A673 (cell line): ENCODE measurements around the gene NETO1. TPM values are rescaled to one million over a fixed set of nuclear protein-coding genes. Genes with fewer than 3 reads are reported as not detected.

ENCODE experiments used
- BruUV-seq: library from RNA; stranded (reverse); fragments of 400-500 nt; replicated peaks from 2 replicates; lab custom pipeline; 2021; lab: Mats Ljungman, UMichigan
- CTCF ChIA-PET: fragments of 300-600 bp; sonication (Branson Sonifier 250); formaldehyde crosslinking; loops from one replicate; lab custom pipeline; 2022; ENCODE audit warnings: antibody characterized with exemption; lab: Charles Lee
- POLR2A ChIA-PET: fragments of 300-600 bp; sonication (Branson Sonifier 250); formaldehyde crosslinking; loops from one replicate; lab custom pipeline; 2022; ENCODE audit warnings: antibody characterized with exemption; ENCODE audit not compliant: low non-redundant PET; lab: Charles Lee
- DNase-seq: peaks from one replicate; pipeline ENCODE4 v3.0.0-alpha.2; 2015; ENCODE audit warnings: low spot score
- H3K27ac ChIP-seq: fragments of 200-600 bp; sonication (generic); 2 replicates; pipeline ENCODE4 v1.5.1; 2016; ENCODE audit warnings: mixed run types, low read depth, mild to moderate bottlenecking, mixed read lengths, antibody characterized with exemption, low read length; ENCODE audit not compliant: poor library complexity, severe bottlenecking
- H3K27me3 ChIP-seq: fragments of 200-600 bp; sonication (generic); replicated peaks from 2 replicates; pipeline ENCODE4 v1.6.1; 2017; ENCODE audit warnings: mixed run types, low read depth, mild to moderate bottlenecking, mixed read lengths, antibody characterized with exemption, low read length; ENCODE audit not compliant: insufficient read depth, poor library complexity
- H3K36me3 ChIP-seq: fragments of 200-600 bp; sonication (generic); 2 replicates; pipeline ENCODE4 v1.6.1; 2016; ENCODE audit warnings: mixed run types, mild to moderate bottlenecking, mixed read lengths, antibody characterized with exemption, low read length; ENCODE audit not compliant: insufficient read depth, poor library complexity, severe bottlenecking
- H3K4me1 ChIP-seq: fragments of 200-600 bp; sonication (generic); 2 replicates; pipeline ENCODE4 v1.6.1; 2017; ENCODE audit warnings: mixed run types, mild to moderate bottlenecking, mixed read lengths, antibody characterized with exemption, low read length; ENCODE audit not compliant: insufficient read depth, poor library complexity, severe bottlenecking
- H3K4me3 ChIP-seq: fragments of 200-600 bp; sonication (generic); 2 replicates; pipeline ENCODE4 v1.5.1; 2016; ENCODE audit warnings: low read depth, mixed run types, mild to moderate bottlenecking, mixed read lengths, low read length; ENCODE audit not compliant: poor library complexity, severe bottlenecking
- H3K9me3 ChIP-seq: fragments of 200-600 bp; sonication (generic); 2 replicates; pipeline ENCODE4 v1.6.1; 2016; ENCODE audit warnings: mixed run types, low read depth, mild to moderate bottlenecking, mixed read lengths, antibody characterized with exemption, low read length; ENCODE audit not compliant: poor library complexity, severe bottlenecking
- EZH2 ChIP-seq: fragments of 200-600 bp; sonication (generic); IDR thresholded peaks from 2 replicates; pipeline ENCODE4 v1.6.1; 2017; ENCODE audit warnings: borderline replicate concordance, low read depth, mild to moderate bottlenecking, mixed read lengths, antibody characterized with exemption, low read length; ENCODE audit not compliant: poor library complexity, severe bottlenecking
- intact Hi-C: fragments of 100-400 bp; cut with micrococcal nuclease; formaldehyde crosslinking; loops from one replicate; pipeline ENCODE4 v1.10.0; 2022; ENCODE audit not compliant: unreplicated experiment
- total RNA-seq: library from RNA; stranded (reverse); gene quantifications from 2 replicates; pipeline ENCODE4 v1.2.3, GENCODE V29; 2021
- TF ChIP-seq, protein P1 (sequence below): fragments of 300-800, 200-600 bp; sonication (generic); conservative IDR thresholded peaks from 2 replicates; pipeline ENCODE4 v1.5.1; 2017; ENCODE audit warnings: low read depth, mild to moderate bottlenecking, antibody characterized with exemption, low read length, moderate library complexity, mixed read lengths

Gene NETO1
- total RNA-seq, 1 experiment from 2014 or later = 12.1 TPM

DNA sequence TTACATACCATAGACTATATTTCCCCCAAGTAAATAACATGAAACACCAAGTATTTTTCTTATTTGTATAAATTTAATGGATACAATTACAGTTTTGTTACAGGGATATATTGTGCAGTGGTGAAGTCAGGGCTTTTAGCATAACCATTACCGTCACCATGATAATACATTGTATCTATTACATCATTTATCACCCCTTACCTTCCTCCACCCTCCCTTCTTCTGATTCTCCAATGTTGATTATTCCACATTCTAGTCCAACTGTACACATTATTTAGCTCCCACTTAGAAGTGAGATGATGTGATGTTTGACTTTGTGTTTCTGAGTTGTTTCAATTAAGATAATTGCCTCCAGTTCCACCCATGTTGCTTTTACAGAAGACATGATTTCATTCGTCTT, 35.2 kb upstream of the NETO1 start:
- Histone ChIP-seq H3K4me1 (no peaks in the 10 kb centered on the region), H3K27me3 (no peaks in the 10 kb centered on the region), H3K4me3 (no peak overlapping the region), H3K9me3 (no peaks in the 10 kb centered on the region), H3K36me3 (no peaks in the 10 kb centered on the region), H3K27ac (no peak overlapping the region)
- CTCF ChIA-PET = no interaction called here
- no peak for DNase-seq
- no peak for TF ChIP-seq EZH2
- TF ChIP-seq, protein P1, sequence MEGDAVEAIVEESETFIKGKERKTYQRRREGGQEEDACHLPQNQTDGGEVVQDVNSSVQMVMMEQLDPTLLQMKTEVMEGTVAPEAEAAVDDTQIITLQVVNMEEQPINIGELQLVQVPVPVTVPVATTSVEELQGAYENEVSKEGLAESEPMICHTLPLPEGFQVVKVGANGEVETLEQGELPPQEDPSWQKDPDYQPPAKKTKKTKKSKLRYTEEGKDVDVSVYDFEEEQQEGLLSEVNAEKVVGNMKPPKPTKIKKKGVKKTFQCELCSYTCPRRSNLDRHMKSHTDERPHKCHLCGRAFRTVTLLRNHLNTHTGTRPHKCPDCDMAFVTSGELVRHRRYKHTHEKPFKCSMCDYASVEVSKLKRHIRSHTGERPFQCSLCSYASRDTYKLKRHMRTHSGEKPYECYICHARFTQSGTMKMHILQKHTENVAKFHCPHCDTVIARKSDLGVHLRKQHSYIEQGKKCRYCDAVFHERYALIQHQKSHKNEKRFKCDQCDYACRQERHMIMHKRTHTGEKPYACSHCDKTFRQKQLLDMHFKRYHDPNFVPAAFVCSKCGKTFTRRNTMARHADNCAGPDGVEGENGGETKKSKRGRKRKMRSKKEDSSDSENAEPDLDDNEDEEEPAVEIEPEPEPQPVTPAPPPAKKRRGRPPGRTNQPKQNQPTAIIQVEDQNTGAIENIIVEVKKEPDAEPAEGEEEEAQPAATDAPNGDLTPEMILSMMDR = no peak
- POLR2A ChIA-PET = no interaction called here
- no TSS peak for BruUV-seq
- intact Hi-C loops = no loop called here

GRCh38 chr18:72899338-72899737, 31.6 kb upstream of the NETO1 start:
- POLR2A ChIA-PET = no interaction called here
- DNase-seq = no peak
- Histone ChIP-seq H3K4me1 (no peaks in the 10 kb centered on the region), H3K27ac (no peak overlapping the region), H3K27me3 (no peaks in the 10 kb centered on the region), H3K4me3 (no peak overlapping the region), H3K9me3 (no peaks in the 10 kb centered on the region), H3K36me3 (no peaks in the 10 kb centered on the region)
- BruUV-seq = no TSS peak
- intact Hi-C loops = no loop called here
- no peak for TF ChIP-seq EZH2
- TF ChIP-seq, protein P1 = no peak
- CTCF ChIA-PET = no interaction called here

DNA sequence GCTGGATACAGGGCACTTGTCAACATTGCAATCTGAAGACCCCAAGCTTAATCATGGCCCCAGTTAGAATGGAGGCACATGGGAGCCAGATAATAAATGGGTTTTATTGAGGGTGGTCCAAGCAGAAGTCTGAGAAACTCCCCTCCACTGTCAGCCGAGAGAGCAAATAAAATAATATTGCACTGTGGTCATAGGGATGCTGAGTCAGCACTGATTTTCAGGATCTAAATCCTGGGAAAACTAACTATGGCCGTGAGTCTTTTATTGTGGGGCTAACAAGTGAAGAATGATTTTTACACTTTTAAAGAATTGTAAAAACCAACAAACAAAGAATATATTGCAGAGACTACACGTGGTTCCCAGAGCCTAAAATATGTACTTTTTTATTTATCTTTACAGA, 31.1 kb upstream of the NETO1 start:
- BruUV-seq = no TSS peak
- no peak overlapping the region for H3K4me3 ChIP-seq
- H3K36me3 ChIP-seq = no peaks in the 10 kb centered on the region
- intact Hi-C loops = no loop called here
- no peak overlapping the region for H3K27ac ChIP-seq
- CTCF ChIA-PET = no interaction called here
- POLR2A ChIA-PET = no interaction called here
- H3K9me3 ChIP-seq = no peaks in the 10 kb centered on the region
- no peak for DNase-seq
- no peak for TF ChIP-seq EZH2
- TF ChIP-seq, protein P1 = no peak
- H3K27me3 ChIP-seq = no peaks in the 10 kb centered on the region
- H3K4me1 ChIP-seq = no peaks in the 10 kb centered on the region
